Breast epithelium (tissue), 4 donors: ENCODE results near the gene MPO. TPM values are rescaled to one million over a fixed set of nuclear protein-coding genes. Genes with fewer than 3 reads are reported as not detected.

Experiments used
- DNase-seq, 2 donors: peaks; one replicate each; pipeline ENCODE4 v3.0.0-alpha.2; 2019; ENCODE audit warnings: low spot score in 2 of 2
- H3K27ac ChIP-seq, 2 donors: fragments of 200-600 bp; sonication (generic) in 1 of 2; one replicate each; pipeline ENCODE4 v1.5.1; 2016 to 2019; ENCODE audit warnings: mild to moderate bottlenecking in 1 of 2
- H3K27me3 ChIP-seq, 2 donors: fragments of 200-600 bp; sonication (generic) in 1 of 2; one replicate each; pipeline versions ENCODE4 v1.5.1 to v1.6.0; 2017 to 2019; ENCODE audit warnings: control low read depth in 1 of 2, mild to moderate bottlenecking in 1 of 2
- H3K36me3 ChIP-seq: fragments of 200-600 bp; one replicate; pipeline ENCODE4 v1.5.1; 2019
- H3K4me1 ChIP-seq, 2 donors: fragments of 200-600 bp; sonication (generic); one replicate each; pipeline ENCODE4 v1.5.1; 2016 to 2019; ENCODE audit warnings: control low read depth in 1 of 2
- H3K4me3 ChIP-seq, 3 donors: fragments of 200-600 bp; sonication (generic); 1 replicate in 2 of 3; 2 replicates in 1 of 3; pipeline ENCODE4 v1.5.1; 2016 to 2019; ENCODE audit warnings: mild to moderate bottlenecking in 3 of 3, moderate library complexity in 2 of 3
- H3K9me3 ChIP-seq, 2 donors: fragments of 200-600 bp; sonication (generic) in 1 of 2; one replicate each; pipeline ENCODE4 v1.5.1; 2016 to 2019; ENCODE audit warnings: control low read depth in 1 of 2
- CTCF ChIP-seq, 3 donors: fragments of 450-650 bp; IDR thresholded peaks; one replicate each; pipeline ENCODE4 v1.5.1; 2016 to 2017; ENCODE audit warnings: antibody characterized with exemption in 3 of 3, mild to moderate bottlenecking in 3 of 3, moderate library complexity in 3 of 3
- POLR2A ChIP-seq: fragments of 450-650 bp; IDR thresholded peaks from one replicate; pipeline ENCODE4 v1.6.1; 2016; ENCODE audit warnings: antibody characterized with exemption, mild to moderate bottlenecking, moderate library complexity
- POLR2AphosphoS5 ChIP-seq, 3 donors: sonication (generic); formaldehyde crosslinking; IDR thresholded peaks; one replicate each; pipeline ENCODE4 v1.6.1; 2017; ENCODE audit warnings: antibody characterized with exemption in 3 of 3
- intact Hi-C: fragments of 100-400 bp; cut with DNase I; formaldehyde crosslinking; loops from one replicate; pipeline ENCODE4 v1.15.1; 2023; ENCODE audit warnings: low total_unique reads
- total RNA-seq, 3 donors: library from RNA; depleted of rRNA; stranded (reverse); fragments of >200 nt; gene quantifications; one replicate each; pipeline ENCODE4 v1.1.0, GENCODE V29; 2016

The MPO gene
- total RNA-seq, 3 donors from 2014 or later = 0.16 TPM; not detected in 2

GRCh38 chr17:58252141-58252540, 28.6 kb downstream of the MPO start:
- H3K27ac ChIP-seq = no peak overlapping the region
- DNase-seq = no peak
- TF ChIP-seq POLR2AphosphoS5 (IDR thresholded peaks at IDR 0.05) (no peak), POLR2A (no peak), CTCF (IDR thresholded peaks at IDR 0.05) (no peak)
- H3K4me3 ChIP-seq = no peak overlapping the region
- no peaks in the 10 kb centered on the region for H3K9me3 ChIP-seq
- no peaks in the 10 kb centered on the region for H3K36me3 ChIP-seq
- peaks cover 0 to 21% of the 10 kb centered on the region in 2 donors for H3K27me3 ChIP-seq
- intact Hi-C loops = no loop called here
- no peaks in the 10 kb centered on the region for H3K4me1 ChIP-seq

- no peak for DNase-seq
- no peak overlapping the region for H3K27ac ChIP-seq
- no peak for TF ChIP-seq CTCF (IDR thresholded peaks at IDR 0.05)
- no peak for TF ChIP-seq POLR2AphosphoS5 (IDR thresholded peaks at IDR 0.05)
- no peak for TF ChIP-seq POLR2A
- H3K36me3 ChIP-seq = no peaks in the 10 kb centered on the region
- peaks cover 0 to 18% of the 10 kb centered on the region in 2 donors for H3K27me3 ChIP-seq
- no peaks in the 10 kb centered on the region for H3K9me3 ChIP-seq
- H3K4me3 ChIP-seq = no peak overlapping the region
- intact Hi-C loops = no loop called here
- H3K4me1 ChIP-seq = no peaks in the 10 kb centered on the region
Observed at GRCh38 chr17:58250344-58251011, 30.3 kb downstream of the MPO start.

- H3K36me3 ChIP-seq = no peaks in the 10 kb centered on the region
- TF ChIP-seq POLR2AphosphoS5 (IDR thresholded peaks at IDR 0.05) = peak in 1 of 3 donors; percentile 23
- TF ChIP-seq CTCF (IDR thresholded peaks at IDR 0.05) = peak; percentile 80 to 86 (median 85)
- TF ChIP-seq POLR2A = no peak
- H3K4me1 ChIP-seq = no peaks in the 10 kb centered on the region
- no peak overlapping the region for H3K27ac ChIP-seq
- no peaks in the 10 kb centered on the region for H3K9me3 ChIP-seq
- H3K27me3 ChIP-seq = peaks cover 0 to 8% of the 10 kb centered on the region in 2 donors
- DNase-seq = peak; percentile 27 to 63
- peak overlapping the region; percentile 31 to 70 (median 55) for H3K4me3 ChIP-seq
- intact Hi-C loops = no loop called here
Observed at GRCh38 chr17:58249270-58250133, 31.2 kb downstream of the MPO start.

GRCh38 chr17:58248955-58249269, 31.8 kb downstream of the MPO start:
- Histone ChIP-seq H3K36me3 (no peaks in the 10 kb centered on the region), H3K9me3 (no peaks in the 10 kb centered on the region), H3K4me1 (no peaks in the 10 kb centered on the region), H3K27me3 (peaks cover 0 to 6% of the 10 kb centered on the region in 2 donors), H3K27ac (no peak overlapping the region), H3K4me3 (peak overlapping the region in 2 of 3 donors; percentile 55 to 70)
- intact Hi-C loops = no loop called here
- DNase-seq = no peak
- no peak for TF ChIP-seq POLR2AphosphoS5 (IDR thresholded peaks at IDR 0.05)
- no peak for TF ChIP-seq POLR2A
- TF ChIP-seq CTCF (IDR thresholded peaks at IDR 0.05) = no peak
